HFFc6 (cell line): ENCODE measurements around the gene UNC13D. TPM values are rescaled to one million over a fixed set of nuclear protein-coding genes. Genes with fewer than 3 reads are reported as not detected.

ENCODE experiments used
- DNase-seq: peaks from one replicate; pipeline ENCODE4 v3.0.0-alpha.2; 2018
- H3K27ac Mint-ChIP-seq: 2 replicates; pipeline ENCODE4 v1.8.0; 2020; ENCODE audit warnings: mild to moderate bottlenecking, mixed read lengths
- H3K27me3 Mint-ChIP-seq: 2 replicates; pipeline ENCODE4 v1.8.0; 2021; ENCODE audit warnings: mild to moderate bottlenecking, moderate library complexity, mixed read lengths; ENCODE audit not compliant: insufficient read depth
- H3K36me3 Mint-ChIP-seq: 2 replicates; pipeline ENCODE4 v1.8.0; 2021; ENCODE audit warnings: low read depth, mixed read lengths
- H3K4me1 Mint-ChIP-seq: 2 replicates; pipeline ENCODE4 v1.8.0; 2020; ENCODE audit warnings: low read depth, mixed read lengths
- H3K4me3 Mint-ChIP-seq: 2 replicates; pipeline ENCODE4 v1.8.0; 2020; ENCODE audit warnings: mild to moderate bottlenecking, moderate library complexity, mixed read lengths
- H3K9me3 Mint-ChIP-seq: 2 replicates; pipeline ENCODE4 v1.8.0; 2020; ENCODE audit warnings: mild to moderate bottlenecking, mixed read lengths
- CTCF ChIP-seq: fragments of 200-600 bp; sonication (generic); IDR thresholded peaks from 2 replicates; pipeline ENCODE4 v1.5.0; 2021; ENCODE audit warnings: antibody characterized with exemption, mild to moderate bottlenecking
- long read RNA-seq: library from polyadenylated mRNA; unstranded; transcript quantifications from one replicate; pipeline ENCODE4 v2.0.0, GENCODE V29; 2019
- total RNA-seq, 6 experiments: library from RNA; stranded (reverse); fragmentation: NEBNext Ultra II Directional; extraction: Animal tissue kit (Norgen Biotek cat#: 25700); gene quantifications; 2 replicates in 1 of 6; 3 replicates in 5 of 6; pipeline ENCODE4 v1.2.3, GENCODE V29; 2021

UNC13D gene
- total RNA-seq: under 1 TPM; 0.17 to 0.78 (median 0.24) TPM
- long read RNA-seq: 0 reads

DNA sequence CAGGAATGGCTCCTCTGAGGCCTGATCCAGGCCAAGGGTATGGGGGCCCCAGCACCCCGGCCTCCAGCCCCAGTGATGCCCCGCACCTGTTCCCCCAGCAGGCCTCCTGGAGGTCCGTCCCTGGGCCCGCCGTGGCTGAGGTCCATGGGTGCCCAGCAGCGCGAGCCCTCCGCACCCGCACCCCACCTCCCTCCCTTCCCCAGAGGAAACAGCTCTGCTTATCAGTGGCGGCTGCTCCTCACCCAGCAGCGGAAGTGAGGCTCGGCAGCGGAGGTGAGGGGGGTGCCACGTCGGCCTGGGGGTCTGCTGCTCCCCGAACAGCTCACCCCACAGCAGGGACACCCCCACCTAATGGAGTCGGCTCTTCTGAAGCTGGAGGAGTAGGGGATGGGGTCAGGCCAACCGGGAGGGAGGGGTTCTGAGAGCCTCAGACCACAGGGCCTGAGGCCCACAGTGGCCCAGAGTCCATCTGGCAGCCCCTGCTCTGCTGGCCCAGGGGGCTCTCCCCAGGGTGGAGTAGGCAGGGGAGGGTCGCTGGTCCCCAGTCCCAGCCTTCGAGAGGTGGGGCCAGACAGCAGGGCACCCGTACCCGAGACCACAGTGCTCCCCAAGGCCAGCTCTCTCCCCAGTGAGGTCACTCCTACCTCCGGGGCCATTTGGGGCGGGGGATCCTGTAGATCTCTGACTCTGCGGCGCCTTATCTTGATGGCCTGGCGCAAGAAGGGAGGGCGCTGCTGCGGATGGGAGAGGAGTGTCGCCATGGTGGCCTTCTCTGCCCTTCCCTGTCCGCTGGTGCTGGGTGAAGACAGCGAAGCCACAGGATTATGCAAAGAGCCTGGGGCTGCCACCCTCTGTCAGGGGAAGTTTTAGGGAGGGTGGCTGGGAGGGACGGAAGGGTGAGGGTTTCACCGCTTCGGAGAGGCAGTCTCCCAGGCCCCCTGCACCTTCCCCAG is at the start of gene UNC13D:
TSS of gene UNC13D (minus strand) at position 828 of the 953 bp plus-strand sequence. CDS start at position 761, 67 bp downstream.
- Mint-ChIP-seq H3K4me1 (peaks cover 5% of the 10 kb centered on the region; the same call in 1 of the 2 replicates), H3K27me3 (peaks cover 2% of the 10 kb centered on the region; the same call in 1 of the 2 replicates), H3K27ac (no peak within 1 kb of the TSS), H3K4me3 (no peak within 1 kb of the TSS), H3K36me3 (peaks cover 7% of the 10 kb centered on the region), H3K9me3 (no peaks in the 10 kb centered on the region)
- no peak for DNase-seq
- no peak for TF ChIP-seq CTCF

GRCh38 chr17:75893305-75894048 is 49.3 kb upstream of the UNC13D start:
- no peak for TF ChIP-seq CTCF
- Mint-ChIP-seq H3K4me1 (peaks cover 19% of the 10 kb centered on the region), H3K4me3 (no peak overlapping the region), H3K27me3 (peaks cover 6% of the 10 kb centered on the region), H3K9me3 (no peaks in the 10 kb centered on the region), H3K27ac (no peak overlapping the region), H3K36me3 (no peaks in the 10 kb centered on the region)
- DNase-seq: no peak

GRCh38 chr17:75892556-75893224 is 48.5 kb upstream of the UNC13D start:
- no peak for TF ChIP-seq CTCF
- Mint-ChIP-seq H3K27ac (no peak overlapping the region), H3K4me1 (peaks cover 18% of the 10 kb centered on the region), H3K9me3 (no peaks in the 10 kb centered on the region), H3K27me3 (peaks cover 6% of the 10 kb centered on the region), H3K4me3 (no peak overlapping the region), H3K36me3 (no peaks in the 10 kb centered on the region)
- DNase-seq: no peak

DNA sequence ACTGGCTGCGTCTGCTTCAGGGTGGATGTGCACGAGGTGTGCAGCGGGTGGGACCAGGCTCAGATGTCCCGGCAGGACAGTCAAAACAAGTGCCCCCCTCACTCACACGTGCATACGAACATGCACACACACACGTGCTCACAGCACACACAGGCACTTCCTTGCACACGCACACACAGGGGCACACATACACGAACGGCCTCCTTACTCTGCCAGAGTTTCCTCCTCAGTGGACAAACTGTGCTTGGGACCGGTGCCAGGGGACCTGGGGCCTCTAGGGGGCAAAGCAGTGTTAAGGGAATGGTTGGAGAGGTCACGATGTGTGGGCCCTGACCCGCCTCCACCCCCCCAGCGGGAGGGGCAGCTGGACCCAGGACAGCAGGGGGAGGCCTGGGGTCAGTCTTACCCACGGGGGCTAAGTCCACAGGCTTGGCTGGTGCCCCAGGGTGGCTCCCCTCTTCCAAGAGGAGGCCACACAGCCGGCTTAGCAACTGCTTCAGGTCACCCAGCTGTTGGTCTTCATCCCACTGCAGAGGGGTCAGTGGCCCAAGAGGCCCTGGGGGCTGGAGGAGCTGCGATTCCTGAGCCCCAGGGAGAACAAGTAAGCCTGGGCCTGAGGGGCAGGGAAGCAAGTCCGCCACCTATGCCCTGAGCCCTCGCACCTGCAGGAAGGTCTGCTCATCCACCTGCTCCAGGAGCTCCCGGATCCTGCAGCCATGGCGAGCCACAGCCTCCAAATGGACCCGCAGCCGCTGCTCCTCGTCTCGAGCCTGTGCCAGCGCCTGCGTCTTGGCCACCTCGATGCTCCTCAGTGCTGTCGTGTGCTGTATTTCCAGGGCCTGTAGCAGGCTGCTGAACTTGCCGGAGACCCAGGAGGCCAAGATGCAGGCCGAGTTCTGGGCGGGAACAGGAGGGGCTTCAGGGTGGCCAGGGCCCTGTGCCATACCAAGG is 47.7 kb upstream of the UNC13D start:
- no peak overlapping the region for H3K27ac Mint-ChIP-seq
- H3K27me3 Mint-ChIP-seq: peaks cover 6% of the 10 kb centered on the region
- H3K36me3 Mint-ChIP-seq: no peaks in the 10 kb centered on the region
- no peak for TF ChIP-seq CTCF
- no peaks in the 10 kb centered on the region for H3K9me3 Mint-ChIP-seq
- H3K4me3 Mint-ChIP-seq: no peak overlapping the region
- no peak for DNase-seq
- peaks cover 11% of the 10 kb centered on the region for H3K4me1 Mint-ChIP-seq
